BLaER1 (cell line): ENCODE data around the gene GOLGA8G.
"Not testable (repeated sequence)": the region's sequence is repeated elsewhere in the genome, so short reads cannot be mapped to it uniquely, and the experiment has no call there.

Experiments
- H3K27ac ChIP-seq: shearing (Covaris generic); formaldehyde crosslinking; 2 replicates; pipeline ENCODE4 v1.8.1; 2022
- H3K27me3 ChIP-seq: shearing (Covaris generic); formaldehyde crosslinking; 2 replicates; pipeline ENCODE4 v1.8.1; 2022
- H3K36me3 ChIP-seq: shearing (Covaris generic); formaldehyde crosslinking; 2 replicates; pipeline ENCODE4 v1.8.1; 2022
- H3K4me1 ChIP-seq: shearing (Covaris generic); formaldehyde crosslinking; 2 replicates; pipeline ENCODE4 v1.8.1; 2022
- H3K4me2 ChIP-seq: shearing (Covaris generic); formaldehyde crosslinking; 2 replicates; pipeline ENCODE4 v1.8.1; 2022
- H3K4me3 ChIP-seq: shearing (Covaris generic); formaldehyde crosslinking; 2 replicates; pipeline ENCODE4 v1.8.1; 2022
- H3K9ac ChIP-seq: shearing (Covaris generic); formaldehyde crosslinking; 2 replicates; pipeline ENCODE4 v1.8.1; 2022
- H3K9me3 ChIP-seq: shearing (Covaris generic); formaldehyde crosslinking; 2 replicates; pipeline ENCODE4 v1.8.1; 2022
- H4K20me1 ChIP-seq: shearing (Covaris generic); formaldehyde crosslinking; 2 replicates; pipeline ENCODE4 v1.8.1; 2022

Gene GOLGA8G, protein sequence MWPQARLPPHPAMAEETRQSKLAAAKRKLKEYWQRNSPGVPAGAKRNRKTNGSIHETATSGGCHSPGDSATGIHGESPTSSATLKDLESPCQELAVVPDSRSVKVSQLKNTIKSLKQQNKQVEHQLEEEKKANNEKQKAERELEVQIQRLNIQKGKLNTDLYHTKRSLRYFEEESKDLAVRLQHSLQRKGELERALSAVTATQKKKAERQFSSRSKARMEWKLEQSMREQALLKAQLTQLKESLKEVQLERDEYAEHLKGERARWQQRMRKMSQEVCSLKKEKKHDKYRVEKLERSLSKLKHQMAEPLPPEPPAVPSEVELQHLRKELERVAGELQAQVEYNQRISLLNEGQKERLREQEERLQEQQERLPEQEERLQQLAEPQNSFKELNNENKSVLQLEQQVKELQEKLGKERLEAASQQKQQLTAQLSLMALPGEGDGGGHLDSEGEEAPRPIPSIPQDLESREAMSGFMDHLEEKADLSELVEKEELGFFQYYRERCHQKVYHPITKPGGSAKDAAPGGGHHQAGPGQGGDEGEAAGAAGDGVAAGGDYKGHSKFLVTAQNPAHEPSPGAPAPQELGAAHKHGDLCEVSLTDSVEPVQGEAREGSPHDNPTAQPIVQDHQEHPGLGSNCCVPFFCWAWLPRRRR

DNA sequence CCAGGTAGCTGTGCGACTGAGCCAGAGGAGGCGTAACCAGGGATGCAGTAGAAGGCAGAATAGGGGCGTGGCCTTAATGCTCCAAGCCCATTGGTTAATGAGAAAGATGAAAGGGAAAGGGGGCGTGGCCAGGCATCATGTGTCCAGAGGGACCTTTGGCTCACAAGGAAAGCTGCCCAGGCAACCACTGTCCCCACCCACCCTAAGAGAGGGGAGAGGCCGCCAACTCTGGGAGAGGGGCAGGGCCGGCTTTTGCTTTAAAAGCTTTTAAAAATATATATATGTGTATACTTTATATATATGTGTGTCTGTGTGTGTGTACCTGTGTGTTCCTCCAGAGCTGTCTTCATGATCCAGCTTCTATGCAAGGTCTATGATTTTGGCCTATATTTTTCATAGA, at the start of gene GOLGA8G:
Gene GOLGA8G, minus strand, starts transcription at position 18 of the 400 bp plus-strand sequence. CDS start 62 bp downstream, outside the sequence.
- H3K4me3 ChIP-seq, H3K36me3 ChIP-seq, H3K4me2 ChIP-seq, H3K4me1 ChIP-seq, H4K20me1 ChIP-seq, H3K9ac ChIP-seq, H3K9me3 ChIP-seq, H3K27ac ChIP-seq, H3K27me3 ChIP-seq: not testable (repeated sequence)

- not testable (repeated sequence) for H3K4me1 ChIP-seq, H3K4me2 ChIP-seq, H3K36me3 ChIP-seq, H4K20me1 ChIP-seq, H3K9me3 ChIP-seq, H3K27me3 ChIP-seq, H3K4me3 ChIP-seq, H3K9ac ChIP-seq, H3K27ac ChIP-seq
These were observed 40.6 kb upstream of the GOLGA8G start for GRCh38 chr15:28573351-28573750.

DNA sequence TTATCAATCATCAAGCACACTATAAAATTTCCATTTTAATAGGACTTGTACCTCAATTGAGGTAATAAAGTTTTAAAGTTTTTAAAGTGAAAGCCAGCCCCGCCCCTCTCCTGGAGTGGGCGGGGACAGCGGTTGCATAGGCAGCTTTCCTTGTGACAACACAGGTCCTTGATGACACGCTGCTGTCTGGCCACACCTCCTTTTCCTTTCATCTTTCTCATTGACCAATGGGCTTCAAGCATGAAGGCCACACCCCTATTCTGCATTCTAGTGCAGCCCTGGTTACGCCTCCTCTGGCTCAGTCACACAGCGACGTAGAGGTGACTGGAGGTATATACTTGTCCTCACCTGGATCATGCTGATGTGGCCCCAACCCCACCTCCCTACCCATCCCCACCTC, 20.5 kb upstream of the GOLGA8G start, which contains the start of gene GOLGA6L25:
Gene GOLGA6L25, plus strand, starts transcription at position 301 of the 400 bp plus-strand sequence. Its CDS starts 61 bp downstream, at position 362.
- not testable (repeated sequence) for H3K9me3 ChIP-seq, H3K27ac ChIP-seq, H3K4me1 ChIP-seq, H3K27me3 ChIP-seq, H3K4me3 ChIP-seq, H3K9ac ChIP-seq, H3K4me2 ChIP-seq, H3K36me3 ChIP-seq, H4K20me1 ChIP-seq

GRCh38 chr15:28515208-28515607, 17.6 kb downstream of the GOLGA8G start:
- H4K20me1 ChIP-seq, H3K9ac ChIP-seq, H3K27me3 ChIP-seq, H3K9me3 ChIP-seq, H3K27ac ChIP-seq, H3K4me3 ChIP-seq, H3K4me2 ChIP-seq, H3K4me1 ChIP-seq, H3K36me3 ChIP-seq: not testable (repeated sequence)

- H4K20me1 ChIP-seq, H3K27ac ChIP-seq, H3K27me3 ChIP-seq, H3K36me3 ChIP-seq, H3K4me1 ChIP-seq, H3K4me3 ChIP-seq, H3K9me3 ChIP-seq, H3K9ac ChIP-seq, H3K4me2 ChIP-seq: not testable (repeated sequence)
These were observed 18.6 kb downstream of the GOLGA8G start for GRCh38 chr15:28514128-28514527.

- H3K4me2 ChIP-seq, H3K27ac ChIP-seq, H3K4me1 ChIP-seq, H3K9me3 ChIP-seq, H3K27me3 ChIP-seq, H4K20me1 ChIP-seq, H3K36me3 ChIP-seq, H3K4me3 ChIP-seq, H3K9ac ChIP-seq: not testable (repeated sequence)
These were observed 24.4 kb downstream of the GOLGA8G start for GRCh38 chr15:28508217-28508889.

DNA sequence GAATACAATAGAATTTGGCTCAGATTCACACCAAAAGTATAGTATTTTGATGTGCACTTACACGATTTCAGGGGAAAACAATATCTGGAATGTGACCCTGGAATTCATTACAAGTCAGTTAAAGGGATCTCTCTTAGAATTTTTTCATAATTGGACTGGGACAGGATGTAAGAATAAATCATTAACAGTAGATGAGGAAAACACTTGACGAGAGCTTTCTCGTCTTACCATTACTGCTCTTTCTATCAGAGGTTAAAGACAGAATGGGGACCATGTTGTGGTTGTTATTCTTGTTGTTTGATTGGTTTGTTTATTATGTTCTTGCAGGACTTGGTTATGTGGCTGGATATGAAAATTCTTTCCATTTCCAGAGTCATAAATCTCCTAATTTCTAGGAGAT, 51.4 kb downstream of the GOLGA8G start:
- not testable (repeated sequence) for H3K36me3 ChIP-seq, H3K27me3 ChIP-seq

More for the DNA sequence above, 51.4 kb downstream of the GOLGA8G start:
- not testable (repeated sequence) for H3K9ac ChIP-seq, H3K4me2 ChIP-seq, H3K4me1 ChIP-seq, H4K20me1 ChIP-seq, H3K9me3 ChIP-seq, H3K4me3 ChIP-seq, H3K27ac ChIP-seq
